EH (cell line): Measurements from ENCODE around the gene EPHA2.
A peak's percentile ranks its signal among the peaks of the same experiment; 100 is the strongest.

ENCODE experiments used
- DNase-seq: peaks from one replicate; pipeline ENCODE4 v3.0.0-alpha.2; 2015; ENCODE audit warnings: low read depth

Gene EPHA2

DNA sequence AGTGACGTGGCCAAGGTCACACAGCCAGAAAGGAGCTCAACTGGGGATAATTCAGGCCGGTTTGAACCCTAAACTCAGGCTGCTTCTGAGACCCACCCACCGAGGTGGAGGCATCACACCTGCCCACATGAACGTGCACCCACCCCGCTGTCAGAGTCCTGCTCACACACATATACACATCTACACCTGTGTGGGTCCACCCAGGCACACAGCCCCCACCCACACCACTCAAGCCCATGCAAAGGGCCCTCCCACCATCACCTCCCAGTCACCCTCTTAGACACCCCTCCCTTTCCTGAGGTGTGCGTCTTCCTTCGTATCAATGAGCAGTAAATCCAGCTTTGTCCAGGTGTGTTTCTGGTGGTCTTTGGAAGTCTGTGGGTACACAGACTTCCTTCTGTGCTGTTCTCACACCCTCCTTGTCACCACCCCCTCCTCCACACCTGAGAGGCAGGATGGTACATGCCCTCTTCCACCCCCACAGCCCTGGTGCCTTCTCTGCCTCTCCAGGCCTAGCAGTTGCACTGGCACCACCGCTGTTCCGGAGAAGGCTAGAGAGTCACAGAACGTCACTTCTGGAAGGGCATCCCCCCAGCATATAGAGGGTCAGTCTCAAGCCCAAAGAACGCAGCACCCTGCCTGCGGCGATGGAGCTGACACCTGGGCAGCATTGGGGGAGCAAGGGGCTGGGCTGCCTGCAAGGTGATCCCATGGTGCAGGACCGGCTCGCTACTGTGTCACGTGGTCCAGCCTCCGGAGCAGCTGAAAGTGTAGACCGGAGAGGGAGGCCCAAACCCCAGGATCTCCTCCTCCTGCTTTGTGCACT is 63.6 kb downstream of the EPHA2 start:
- no peak for DNase-seq

DNA sequence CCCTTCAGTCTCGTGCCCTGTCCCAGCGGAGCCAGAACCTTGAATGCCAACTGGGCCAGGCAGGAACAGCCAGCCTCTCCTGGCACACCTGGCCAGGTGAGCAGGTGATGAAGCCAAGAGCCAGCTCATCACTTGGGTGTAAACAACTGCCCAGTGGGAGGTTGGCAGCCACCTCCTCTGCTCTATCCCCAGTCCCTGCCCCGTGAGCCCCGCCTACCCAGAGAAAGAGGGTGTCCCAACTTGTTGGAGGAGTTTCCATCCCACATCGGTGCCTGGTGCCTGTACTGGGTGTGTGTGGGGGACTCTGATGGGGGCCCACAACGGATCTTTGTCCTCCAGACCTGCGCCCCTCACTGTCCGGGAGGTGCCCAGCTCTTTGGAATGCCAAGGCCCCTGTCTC is 64.6 kb downstream of the EPHA2 start:
- no peak for DNase-seq

DNA sequence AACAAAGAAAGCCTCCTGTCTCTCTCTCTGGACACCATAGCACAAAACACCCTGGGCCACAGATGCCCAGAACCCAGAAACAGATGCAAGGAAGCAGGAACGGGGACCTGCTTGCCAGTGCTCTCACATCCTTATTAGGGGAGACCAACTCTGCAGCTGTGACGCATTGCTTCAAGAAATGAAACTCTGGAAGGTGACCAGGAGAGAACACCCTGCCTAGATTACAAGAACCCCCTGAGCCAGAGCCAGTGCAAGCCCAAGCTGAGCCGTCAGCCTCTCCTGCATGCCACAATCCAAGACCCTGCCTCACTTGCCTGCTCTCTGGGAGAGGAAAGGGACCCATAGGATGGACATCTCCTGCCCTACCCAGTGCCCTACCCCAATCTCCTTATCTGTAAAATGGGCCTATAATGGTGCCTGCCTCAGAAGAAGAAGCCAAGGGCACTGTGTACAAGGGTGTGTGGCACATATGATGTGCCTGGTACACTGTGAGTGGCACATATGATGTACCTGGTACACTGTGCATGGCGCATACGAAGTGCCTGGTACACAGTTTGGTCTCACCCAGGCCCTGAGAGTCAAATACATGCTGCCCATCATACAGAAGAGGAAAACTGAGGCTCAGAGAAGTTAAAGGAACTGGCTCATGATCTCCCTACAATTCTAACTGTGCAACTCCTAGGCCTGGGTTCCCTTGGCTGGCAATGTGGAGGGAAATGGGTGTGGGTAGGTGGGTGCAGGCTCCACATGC is 65.6 kb downstream of the EPHA2 start:
- no peak for DNase-seq

DNA sequence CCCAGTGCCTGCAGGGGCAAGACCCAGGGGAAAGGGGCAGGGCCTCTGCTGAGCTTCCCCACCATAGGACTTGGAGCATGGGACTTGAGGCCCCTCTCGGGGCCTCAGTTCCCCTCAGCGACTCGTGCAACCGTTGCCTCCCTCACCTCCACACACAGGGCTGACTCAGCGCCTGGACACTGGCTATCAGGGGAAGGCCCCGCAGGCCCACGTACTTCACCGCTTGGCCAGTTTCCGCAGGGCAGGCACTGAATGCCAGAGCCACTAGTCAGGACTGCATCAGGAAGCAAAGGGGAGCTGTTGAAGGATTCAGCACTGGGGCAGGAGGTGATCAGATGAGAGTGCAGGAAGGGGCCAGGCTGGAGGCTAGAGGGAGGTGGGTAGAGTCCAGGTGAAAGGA is 66.9 kb downstream of the EPHA2 start:
- peak; percentile 71 for DNase-seq

DNA sequence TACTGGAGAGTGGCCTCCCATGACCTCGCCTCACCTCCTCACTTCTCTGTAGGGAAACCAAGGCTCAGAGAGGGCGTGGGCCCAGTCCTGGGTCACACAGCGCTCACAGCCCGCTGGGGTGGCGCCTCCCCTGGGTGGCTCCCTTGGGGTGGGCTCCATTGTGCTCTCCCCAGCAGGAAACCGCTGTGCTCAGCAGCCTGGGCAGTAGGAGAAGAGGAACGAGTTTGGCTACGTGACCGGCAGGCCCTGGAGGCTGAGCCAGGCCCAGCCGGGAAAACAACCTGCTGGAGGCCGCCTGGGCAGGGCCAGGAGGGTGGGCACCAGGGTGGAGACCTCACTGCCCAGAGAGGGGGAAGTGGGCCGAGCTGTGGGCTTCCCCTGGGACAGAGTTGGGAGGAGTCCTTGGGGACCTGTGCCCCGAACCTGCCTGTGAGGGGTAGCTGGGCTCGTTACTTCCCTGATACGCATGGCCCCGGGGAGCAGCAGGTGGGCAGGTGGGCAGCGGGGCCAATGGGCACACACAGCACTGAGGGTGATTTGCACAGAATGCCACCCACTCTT is 67.4 kb downstream of the EPHA2 start:
- DNase-seq = no peak

DNA sequence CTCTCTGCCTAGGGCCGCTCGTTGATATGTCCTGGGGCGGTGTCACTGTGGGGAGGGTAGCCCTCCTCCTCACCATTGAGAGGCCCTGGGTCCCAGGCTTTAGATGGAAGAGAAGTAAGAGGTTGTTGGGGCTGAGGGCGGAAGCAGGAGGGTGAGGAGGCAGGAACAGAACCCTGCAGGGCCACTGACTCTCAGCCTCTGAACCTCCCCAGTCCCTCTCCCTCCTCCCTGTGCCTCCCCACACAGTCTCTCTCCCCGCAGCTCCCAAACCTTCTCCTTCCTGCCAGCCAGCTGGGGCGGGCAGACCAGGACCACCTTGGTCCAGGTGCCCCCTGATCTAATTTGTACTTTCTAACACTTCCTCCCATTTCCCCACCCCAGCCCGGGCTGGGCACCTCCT is 68.1 kb downstream of the EPHA2 start:
- DNase-seq = no peak

DNA sequence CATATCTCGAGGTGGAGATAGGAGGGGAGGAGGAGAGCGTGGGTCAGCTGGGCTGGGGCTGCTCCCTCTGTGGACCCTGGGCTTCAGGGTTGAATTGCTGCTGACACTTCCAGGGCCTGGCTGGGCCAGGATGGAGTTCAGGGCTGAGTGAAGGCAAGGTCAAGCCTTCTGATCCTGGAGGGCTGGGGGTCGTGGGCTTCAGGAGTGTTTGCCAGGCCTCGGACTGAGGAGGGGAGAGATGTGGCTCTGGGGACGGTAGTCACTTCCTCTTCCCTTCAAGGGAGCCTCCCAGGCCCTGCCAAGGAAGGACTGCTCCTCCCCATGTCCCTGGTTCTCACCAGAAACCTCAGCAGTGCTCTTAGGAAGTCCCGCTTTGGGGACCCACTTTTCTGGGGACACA is 70.3 kb downstream of the EPHA2 start:
- DNase-seq = no peak

DNA sequence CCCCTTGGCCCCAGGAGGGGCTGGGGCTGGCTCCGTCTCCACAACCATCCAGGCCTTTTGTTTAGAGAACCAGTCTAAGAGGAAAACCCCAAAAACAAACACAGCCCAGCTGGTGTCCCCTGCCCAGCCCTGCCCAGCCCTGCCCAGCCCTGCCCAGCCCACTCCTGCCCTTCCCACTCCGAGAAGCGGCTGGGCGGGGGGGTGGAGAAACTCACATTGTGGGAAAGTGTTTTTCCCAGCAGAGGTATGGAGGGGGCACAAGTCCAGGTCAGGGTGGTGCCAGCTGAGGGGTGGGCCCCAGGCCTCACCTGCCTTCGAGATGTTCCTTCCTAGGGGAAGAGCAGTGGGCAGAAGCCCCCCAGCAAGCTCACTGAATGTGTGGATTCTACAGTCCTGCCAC is 72.4 kb downstream of the EPHA2 start:
- DNase-seq = no peak

DNA sequence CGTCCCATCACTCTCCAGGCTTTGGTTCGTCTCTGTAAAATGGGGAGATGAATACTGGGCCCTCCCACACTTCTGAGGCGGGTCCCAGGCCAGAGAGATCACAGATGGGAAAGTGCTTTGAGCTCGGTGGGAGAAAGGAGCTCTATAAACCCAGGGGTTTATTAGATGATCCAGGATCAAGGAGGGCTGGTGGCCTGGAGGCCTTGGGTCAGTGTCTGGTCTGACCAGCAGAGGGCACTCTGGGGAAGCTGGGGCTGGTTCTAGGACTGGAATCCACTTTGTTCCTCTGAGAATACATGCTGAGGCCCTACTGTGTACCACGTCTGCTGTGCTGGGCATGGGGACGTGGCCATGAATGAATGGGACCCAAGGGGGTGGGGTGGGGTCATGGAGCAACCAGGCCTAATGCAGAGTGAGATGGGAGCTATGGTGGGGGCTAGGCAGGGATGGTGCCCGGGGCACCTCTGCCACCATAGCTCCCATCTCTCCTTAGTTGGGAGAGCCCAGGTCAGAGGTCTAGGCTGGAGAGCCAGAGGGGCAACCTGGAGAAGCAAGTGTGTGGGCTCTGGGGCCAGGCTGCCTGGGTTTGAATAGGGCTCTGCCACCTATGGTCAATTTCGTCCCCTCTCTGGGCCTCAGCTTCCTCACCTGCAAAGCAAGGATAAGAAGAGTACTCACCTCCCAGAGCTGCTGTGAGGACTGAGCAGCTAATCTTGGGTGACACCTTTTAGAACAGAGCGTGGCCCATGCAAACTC is 73.4 kb downstream of the EPHA2 start:
- peak; percentile 71 for DNase-seq

DNA sequence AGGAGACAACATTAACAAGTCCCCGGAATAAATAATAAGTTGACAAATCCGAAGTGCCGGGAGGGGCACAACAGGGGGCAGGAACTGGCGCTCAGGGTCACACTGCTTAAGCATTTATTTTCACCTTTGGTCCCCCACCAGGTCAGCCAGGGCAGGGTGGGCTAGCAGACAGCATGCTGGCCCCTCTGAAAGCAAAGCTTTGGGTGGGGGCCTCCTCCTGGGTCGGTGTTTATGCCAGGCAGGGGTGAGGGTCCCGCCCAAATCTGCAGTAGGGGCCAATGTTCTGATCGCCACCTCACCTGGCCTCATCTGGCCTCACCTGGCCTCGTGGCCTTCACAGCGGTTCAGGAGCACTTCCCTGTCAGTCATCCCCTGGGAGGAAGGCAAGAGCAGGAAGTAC is 74.2 kb downstream of the EPHA2 start:
- DNase-seq = no peak

DNA sequence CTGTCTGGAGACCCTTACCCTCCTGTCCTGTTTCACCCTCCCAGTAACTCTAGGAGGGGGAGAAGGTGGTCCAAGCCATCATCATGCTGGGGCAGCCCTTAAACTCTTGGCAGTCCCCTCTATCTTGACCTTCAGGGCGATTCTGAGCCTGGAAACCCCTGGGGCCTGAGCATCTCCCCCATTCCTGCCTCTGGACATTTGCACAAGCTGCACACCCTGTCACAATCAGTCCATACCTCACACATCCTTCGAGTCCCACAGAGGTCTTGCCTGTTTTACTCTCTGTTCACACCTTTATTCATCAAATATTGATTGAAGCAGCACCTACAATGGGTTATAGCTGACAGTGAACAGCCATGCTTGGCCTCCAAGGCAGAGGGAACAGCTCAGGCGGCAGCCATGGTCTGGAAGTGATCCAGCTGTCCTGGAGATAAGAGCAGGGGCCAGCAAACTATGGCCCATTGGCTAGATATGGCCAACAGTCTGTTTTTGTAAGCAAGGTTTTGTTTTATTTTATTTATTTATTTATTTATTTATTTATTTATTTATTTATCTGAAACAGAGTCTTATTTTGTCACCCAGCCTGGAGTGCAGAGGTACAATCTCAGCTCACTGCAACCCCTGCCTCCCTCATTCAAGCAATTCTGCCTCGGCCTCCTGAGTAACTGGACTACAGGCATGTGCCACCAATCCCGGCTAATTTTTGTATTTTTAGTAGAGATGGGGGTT is 75.3 kb downstream of the EPHA2 start:
- no peak for DNase-seq

DNA sequence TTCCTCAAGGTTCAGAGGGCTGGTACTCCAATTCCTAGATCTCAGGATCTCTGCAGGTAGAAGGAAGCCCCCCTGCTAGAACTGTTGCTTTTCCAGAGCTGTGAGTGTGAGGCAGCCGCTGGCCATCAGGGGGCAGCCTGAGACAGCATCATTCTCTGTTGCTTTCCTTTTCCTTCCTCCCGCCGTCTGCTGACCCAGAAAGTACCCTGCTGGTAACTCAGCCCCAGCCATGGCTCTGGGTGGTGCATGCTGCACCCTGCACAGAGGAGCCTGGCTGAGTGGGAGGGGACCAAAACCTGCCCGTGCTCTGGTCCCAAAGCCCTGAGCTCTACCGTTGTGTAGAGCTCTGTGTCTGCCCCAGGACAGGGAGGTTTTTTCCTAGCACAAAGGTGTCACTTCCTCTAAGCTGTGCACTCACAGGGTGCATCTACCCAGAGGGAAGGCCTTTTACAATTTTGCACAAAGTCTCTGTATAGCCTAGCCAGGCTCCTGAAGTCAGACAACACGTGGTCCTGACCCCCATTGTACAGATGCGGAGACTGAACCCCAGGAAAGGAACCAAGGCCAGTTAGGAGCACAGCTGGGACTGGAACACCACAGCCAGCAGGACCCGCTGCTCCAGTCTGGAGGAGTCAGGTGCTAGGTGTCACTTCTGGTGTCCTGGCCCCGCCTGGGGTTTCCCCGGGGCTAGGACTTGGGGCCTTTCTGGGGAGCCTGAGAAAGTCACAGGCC is 76.8 kb downstream of the EPHA2 start:
- peak; percentile 78 for DNase-seq

DNA sequence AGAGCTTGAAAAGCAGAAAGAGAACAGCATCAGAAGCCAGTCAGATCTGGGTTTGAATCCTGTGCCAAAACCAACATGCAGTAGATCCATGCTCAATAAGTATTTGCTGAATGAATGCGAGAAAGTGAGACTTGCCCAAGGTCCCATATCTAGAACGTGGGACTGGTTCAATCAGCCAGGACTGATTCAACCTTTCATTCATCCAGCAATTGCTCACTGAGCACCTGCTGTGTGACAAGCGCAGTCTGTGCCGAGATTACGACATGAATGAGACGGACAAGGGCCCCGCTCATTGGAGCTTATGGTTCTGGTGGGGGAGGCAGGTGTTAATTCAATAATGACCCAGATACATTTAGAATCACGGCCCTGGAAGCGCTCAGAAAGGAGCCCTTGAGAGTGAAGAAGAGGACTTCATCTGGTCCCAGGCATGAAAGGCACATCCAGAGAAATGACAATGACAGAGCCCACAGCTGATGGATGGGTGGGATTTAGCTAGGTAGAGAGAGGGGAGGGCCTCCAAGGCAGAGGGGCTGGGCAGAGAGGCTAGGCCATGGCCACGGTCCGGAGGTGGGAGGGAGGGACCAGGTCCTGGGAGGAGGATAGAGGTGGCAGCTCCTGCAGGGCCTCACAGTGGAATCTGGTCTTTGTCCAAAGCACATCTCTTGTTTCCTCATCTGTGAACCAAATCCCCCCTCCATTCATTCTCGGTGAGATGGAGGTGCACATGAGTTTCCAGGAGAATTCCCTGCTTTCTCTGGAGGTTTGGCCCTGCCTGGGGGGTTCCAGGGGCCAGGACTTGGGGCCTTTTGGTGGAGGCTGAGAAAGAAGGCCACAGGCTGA is 78.2 kb downstream of the EPHA2 start:
- DNase-seq = no peak

DNA sequence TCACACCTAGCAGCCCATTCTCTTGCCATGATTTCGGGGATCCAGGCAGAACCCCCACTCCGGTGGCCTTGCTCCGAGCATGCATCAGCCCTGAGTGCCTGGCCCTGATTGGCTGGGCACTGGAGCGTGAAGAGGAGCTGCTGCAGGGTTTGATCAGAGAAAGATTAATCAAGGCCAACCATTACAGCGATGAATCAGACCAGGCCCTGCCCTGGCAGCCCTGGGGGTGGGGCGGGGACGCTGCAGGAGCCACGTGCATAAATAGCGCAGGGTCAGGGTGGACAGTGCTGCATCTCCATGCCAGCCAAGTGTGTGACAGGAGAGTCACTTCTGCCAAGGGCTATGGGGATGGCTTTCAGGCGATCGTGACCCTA is 79.0 kb downstream of the EPHA2 start:
- DNase-seq = peak; percentile 60

DNA sequence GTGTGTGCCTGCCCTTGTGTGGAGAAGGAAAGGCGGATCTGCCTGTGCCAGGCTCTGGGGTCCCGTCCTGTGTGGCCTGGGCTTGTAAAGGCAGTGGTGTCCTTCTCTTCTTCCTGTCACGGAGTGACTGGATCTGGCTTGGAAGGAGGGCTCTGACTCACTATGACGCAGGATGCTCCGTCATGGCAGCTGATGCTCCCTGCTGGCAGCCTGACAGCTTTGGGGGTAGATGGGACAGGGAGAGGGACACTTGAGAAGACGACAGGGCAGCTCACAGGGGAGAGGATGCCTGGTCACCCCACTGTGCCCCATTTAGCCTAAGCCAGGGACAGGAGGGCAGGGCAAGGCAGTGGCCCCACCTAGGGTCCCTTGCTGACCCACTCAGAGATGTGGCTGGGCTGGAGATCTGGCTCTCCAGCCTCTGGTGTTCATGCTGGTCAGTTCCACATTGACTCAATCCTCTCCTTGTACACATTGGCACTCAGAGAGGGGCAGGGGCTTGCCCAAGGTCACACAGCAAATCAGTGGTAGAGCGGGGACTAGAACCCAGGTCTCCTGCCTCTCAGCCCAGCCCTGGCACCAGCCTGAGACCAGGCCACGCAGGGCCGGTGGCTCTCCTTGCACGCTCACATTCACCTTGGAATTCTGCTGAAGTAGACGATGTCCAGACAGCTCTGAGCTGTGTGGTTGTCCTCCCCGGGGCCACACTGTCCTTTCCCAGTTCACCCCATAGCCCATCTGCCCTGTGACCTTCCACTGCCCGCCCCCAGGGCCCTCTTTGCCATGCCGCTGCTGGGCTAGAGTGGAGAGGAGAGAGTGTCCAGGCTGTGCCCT is 79.6 kb downstream of the EPHA2 start:
- peak; percentile 95 for DNase-seq

DNA sequence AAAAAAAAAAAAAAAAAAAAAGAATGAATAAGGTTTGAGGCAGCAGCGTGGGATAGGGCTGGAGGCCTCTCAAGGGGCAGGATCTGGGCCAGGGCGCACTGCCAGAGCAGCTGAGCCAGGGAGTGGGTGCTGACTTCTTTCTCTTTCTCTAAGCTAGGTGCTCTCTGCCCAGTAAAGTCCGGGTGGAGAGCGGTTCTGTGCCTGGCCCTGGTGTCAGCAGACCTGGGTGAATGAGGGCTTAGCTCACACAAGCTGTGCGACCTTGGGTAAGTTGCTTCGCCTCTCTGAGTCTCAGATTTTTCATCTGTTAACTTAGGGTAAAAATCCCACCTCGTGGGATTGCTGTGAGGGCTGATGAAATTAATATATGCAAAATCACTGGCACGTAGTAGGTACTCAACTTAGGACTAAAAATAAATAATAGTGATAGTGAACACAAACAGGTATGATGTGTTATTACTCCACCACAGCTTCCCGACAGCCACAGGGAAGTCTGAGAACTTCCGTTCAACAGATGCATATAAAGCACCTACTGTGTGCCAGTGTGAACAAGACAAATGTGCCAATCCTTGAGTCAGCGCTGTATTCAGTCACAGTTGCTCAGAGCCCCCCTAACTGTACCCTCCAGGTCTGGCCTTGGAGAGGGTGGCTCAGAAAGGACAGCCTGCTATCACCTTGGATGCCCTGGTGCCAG is 80.4 kb downstream of the EPHA2 start:
- DNase-seq = peak; percentile 73
